ENCODE results near the gene NOB1. TPM values are rescaled to one million over a fixed set of nuclear protein-coding genes. Genes with fewer than 3 reads are reported as not detected.

NOB1 gene
- total and polyA plus RNA-seq, 2 experiments from 2014 or later: 41.4 to 56.6 TPM

- TF ChIP-seq ZNF462 (CRISPR knock-in tag; IDR thresholded peaks at IDR 0.05) (no peak), ZNF331 (CRISPR knock-in tag; IDR thresholded peaks at IDR 0.05; ENCODE audit: low read depth) (no peak), STAT1 (IDR thresholded peaks at IDR 0.05; ENCODE audit: unreplicated experiment) (no peak), POLR2AphosphoS5 (IDR thresholded peaks at IDR 0.05; ENCODE audit: low read depth) (no peak), NANOG (IDR thresholded peaks at IDR 0.05; ENCODE audit: borderline replicate concordance) (no peak), ETS1 (IDR thresholded peaks at IDR 0.05) (no peak), CREB1 (CRISPR knock-in tag; IDR thresholded peaks at IDR 0.05; ENCODE audit: low read depth) (no peak), ZNF114 (CRISPR knock-in tag; IDR thresholded peaks at IDR 0.05) (no peak), EZH2phosphoT487 (IDR thresholded peaks at IDR 0.05; ENCODE audit: unreplicated experiment) (no peak)
These were observed 25.0 kb upstream of the NOB1 start (continued) for GRCh38 chr16:69779724-69780123.

GRCh38 chr16:69775563-69775962, 20.8 kb upstream of the NOB1 start:
- H3K36me3 Mint-ChIP-seq (ENCODE audit: low read depth): peaks cover 12% of the 10 kb centered on the region; the same call in 2 of the 3 replicates
- DNase-seq (ENCODE audit: low spot score) (no peak), ATAC-seq (no peak)
- H3K9me3 Mint-ChIP-seq: peaks cover 3% of the 10 kb centered on the region; the same call in 1 of the 3 replicates
- H3K4me3 ChIP-seq: no peak overlapping the region
- no peak overlapping the region for H2AFZ ChIP-seq
- peaks cover 44% of the 10 kb centered on the region for H3K79me2 ChIP-seq (replicated peaks; ENCODE audit: insufficient read depth)
- peaks cover 3% of the 10 kb centered on the region for H3K27me3 Mint-ChIP-seq (ENCODE audit: insufficient read depth, low read depth, poor library complexity)
- H3K27ac Mint-ChIP-seq: no peak overlapping the region
- H3K4me1 ChIP-seq (ENCODE audit: insufficient read depth): no peaks in the 10 kb centered on the region
- H3F3A ChIP-seq (replicated peaks; ENCODE audit: low read depth): no peaks in the 10 kb centered on the region
- TF ChIP-seq ZNF331 (CRISPR knock-in tag; IDR thresholded peaks at IDR 0.05; ENCODE audit: low read depth) (no peak), POLR2AphosphoS5 (IDR thresholded peaks at IDR 0.05; ENCODE audit: low read depth) (no peak), JUNB (IDR thresholded peaks at IDR 0.05; ENCODE audit: unreplicated experiment) (no peak)
- H3K27ac ChIP-seq (ENCODE audit: low read depth): no peak overlapping the region
- H3K4me2 ChIP-seq: no peak overlapping the region
- peaks cover 11% of the 10 kb centered on the region; the same call in 1 of the 2 replicates for H4K20me1 ChIP-seq (replicated peaks; ENCODE audit: insufficient read depth)
- H3K36me3 ChIP-seq (ENCODE audit: insufficient read depth): no peaks in the 10 kb centered on the region
- H3K4me3 Mint-ChIP-seq: no peak overlapping the region
- no peaks in the 10 kb centered on the region; the same call in 2 of the 3 replicates for H3K4me1 Mint-ChIP-seq
- no peaks in the 10 kb centered on the region for H3K9me2 ChIP-seq (ENCODE audit: insufficient read depth)
- H3K27me3 ChIP-seq (ENCODE audit: insufficient read depth): no peaks in the 10 kb centered on the region
